Psoas muscle (tissue), 8 donors: Measurements from ENCODE around the gene PYCR2. TPM values are rescaled to one million over a fixed set of nuclear protein-coding genes. Genes with fewer than 3 reads are reported as not detected.
A peak's percentile ranks its signal among the peaks of the same experiment; 100 is the strongest.

Source experiments
- ATAC-seq, 4 donors: fragments of 200-7000 bp; cut with Tn5 transposase; one replicate each; pipeline ENCODE4 v1.9.1; 2020; ENCODE audit warnings: moderate library complexity in 3 of 4, mild to moderate bottlenecking in 2 of 4
- DNase-seq, 2 donors: peaks; one replicate each; pipeline ENCODE4 v3.0.0-alpha.2; 2020
- H3K27ac ChIP-seq: fragments of 200-600 bp; one replicate; pipeline ENCODE4 v1.8.0; 2022
- H3K27me3 ChIP-seq, 3 donors: fragments of 200-600 bp in 1 of 3; one replicate each; pipeline versions ENCODE4 v1.6.1 to v1.8.0; 2013 to 2022; ENCODE audit warnings: low read length in 2 of 3, mild to moderate bottlenecking in 2 of 3, moderate library complexity in 1 of 3; ENCODE audit not compliant: insufficient read depth in 3 of 3
- H3K36me3 ChIP-seq, 2 donors: fragments of 200-600 bp in 1 of 2; one replicate each; pipeline versions ENCODE4 v1.6.1 to v1.8.0; 2013 to 2022; ENCODE audit warnings: low read depth in 1 of 2, mild to moderate bottlenecking in 1 of 2, moderate library complexity in 1 of 2; ENCODE audit not compliant: insufficient read depth in 1 of 2
- H3K4me1 ChIP-seq: fragments of 200-600 bp; one replicate; pipeline ENCODE4 v1.8.0; 2022
- H3K4me3 ChIP-seq: fragments of 200-600 bp; one replicate; pipeline ENCODE4 v1.8.0; 2022; ENCODE audit warnings: mild to moderate bottlenecking
- H3K9me3 ChIP-seq: fragments of 200-600 bp; one replicate; pipeline ENCODE4 v1.8.0; 2022
- WGBS, 3 donors: extraction: QIAGEN DNeasy Blood & Tissue Kit; methylation state at CpG; one replicate each; pipeline versions ENCODE4 v1.1.6 to v1.1.7; 2013; 5-methylcytosine and 5-hydroxymethylcytosine counted together
- intact Hi-C, 2 donors: fragments of 100-400 bp; cut with DNase I; formaldehyde crosslinking; loops; one replicate each; pipeline versions ENCODE4 v1.11.0 to v1.14.2; 2022
- polyA plus RNA-seq, 3 donors: library from polyadenylated mRNA; stranded (reverse); fragments of 200-250 nt; gene quantifications; one replicate each; pipeline ENCODE4 v1.2.3, GENCODE V29; 2013
- total RNA-seq, 4 donors: library from RNA; stranded (reverse); fragmentation: NEBNext Ultra II Directional in 2 of 4; extraction: Animal tissue kit (Norgen Biotek cat#: 25700) in 2 of 4; gene quantifications; one replicate each; pipeline versions ENCODE4 v1.2.1 to v1.2.4, GENCODE V29; 2021 to 2023
- TF ChIP-seq, protein P1 (sequence below): fragments of 200-600 bp; IDR thresholded peaks from one replicate; pipeline ENCODE4 v1.8.0; 2022; ENCODE audit warnings: antibody characterized with exemption
- donor health status: healthy with polysubstance abuse.
- donor health status: DM: no; HTN: no; CAD: no; lungs with moderate emphysema.
- donor health status: Bipolar disorder and iron deficiency.
- donor health status: healthy.
- donor health status: DM: yes; HTN: yes; CAD: no.
- donor health status: DM: no; HTN: no; CAD: no.
- donor health status: DM: no; HTN: no; CAD: no.
- donor health status: DM: yes; HTN: yes; CAD: no.

Gene PYCR2
- total and polyA plus RNA-seq, 7 donors, result 34.9 to 70.2 (median 52.0) TPM

DNA sequence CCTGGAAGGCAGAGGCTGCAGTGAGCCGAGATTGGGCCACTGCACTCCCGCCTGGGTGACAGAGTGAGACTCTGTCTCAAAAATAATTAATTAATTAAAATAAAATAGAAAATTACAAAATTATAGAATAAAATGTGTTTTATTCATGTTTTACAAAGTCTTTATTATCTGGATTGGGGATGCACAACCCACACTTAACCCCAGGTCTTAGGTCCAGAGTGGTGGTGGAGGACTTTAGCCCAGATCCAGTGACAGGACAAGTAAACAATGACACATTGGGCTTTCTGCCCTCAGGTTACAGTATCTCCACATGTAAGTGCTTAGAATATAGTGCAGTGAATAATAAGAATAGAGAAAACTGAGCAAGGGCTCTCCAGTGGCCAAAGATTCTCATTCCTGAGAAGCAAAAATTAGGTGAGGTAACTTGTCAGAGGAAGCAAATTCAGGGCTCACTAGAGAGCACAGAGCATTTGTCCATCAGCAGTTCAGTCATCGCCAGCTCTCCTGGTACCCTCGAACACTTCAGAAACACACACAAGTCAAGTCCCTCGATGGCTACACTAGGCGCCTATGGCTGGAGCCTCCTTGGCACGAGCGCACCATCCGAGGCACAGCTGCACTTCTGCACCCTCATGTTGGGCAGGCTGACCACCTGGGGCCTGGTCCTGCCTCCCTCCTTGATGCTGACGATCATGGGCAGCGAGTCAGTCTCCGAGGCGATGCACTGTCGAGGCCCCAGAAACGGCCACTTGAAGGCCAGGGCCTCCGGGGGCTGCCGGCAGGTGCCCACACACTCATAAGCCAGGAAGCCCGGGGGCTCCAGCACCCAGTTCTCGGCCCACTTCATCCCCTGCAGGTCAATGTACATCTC, 37.7 kb downstream of the PYCR2 start:
- Histone ChIP-seq H3K9me3 (no peaks in the 10 kb centered on the region), H3K4me1 (peaks cover 2% of the 10 kb centered on the region), H3K36me3 (no peaks in the 10 kb centered on the region), H3K27me3 (peaks cover 0 to 10% (median 1%) of the 10 kb centered on the region in 3 donors), H3K27ac (no peak overlapping the region), H3K4me3 (no peak overlapping the region)
- WGBS, 3 donors, result 88 to 89% (median 88%) methylated on average over 19 of the region's 19 CpGs
- TF ChIP-seq, protein P1, sequence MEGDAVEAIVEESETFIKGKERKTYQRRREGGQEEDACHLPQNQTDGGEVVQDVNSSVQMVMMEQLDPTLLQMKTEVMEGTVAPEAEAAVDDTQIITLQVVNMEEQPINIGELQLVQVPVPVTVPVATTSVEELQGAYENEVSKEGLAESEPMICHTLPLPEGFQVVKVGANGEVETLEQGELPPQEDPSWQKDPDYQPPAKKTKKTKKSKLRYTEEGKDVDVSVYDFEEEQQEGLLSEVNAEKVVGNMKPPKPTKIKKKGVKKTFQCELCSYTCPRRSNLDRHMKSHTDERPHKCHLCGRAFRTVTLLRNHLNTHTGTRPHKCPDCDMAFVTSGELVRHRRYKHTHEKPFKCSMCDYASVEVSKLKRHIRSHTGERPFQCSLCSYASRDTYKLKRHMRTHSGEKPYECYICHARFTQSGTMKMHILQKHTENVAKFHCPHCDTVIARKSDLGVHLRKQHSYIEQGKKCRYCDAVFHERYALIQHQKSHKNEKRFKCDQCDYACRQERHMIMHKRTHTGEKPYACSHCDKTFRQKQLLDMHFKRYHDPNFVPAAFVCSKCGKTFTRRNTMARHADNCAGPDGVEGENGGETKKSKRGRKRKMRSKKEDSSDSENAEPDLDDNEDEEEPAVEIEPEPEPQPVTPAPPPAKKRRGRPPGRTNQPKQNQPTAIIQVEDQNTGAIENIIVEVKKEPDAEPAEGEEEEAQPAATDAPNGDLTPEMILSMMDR, result no peak
- intact Hi-C loops, result no loop called here
- ATAC-seq, result no peak
- DNase-seq, result peak in 1 of 2 donors; percentile 26

DNA sequence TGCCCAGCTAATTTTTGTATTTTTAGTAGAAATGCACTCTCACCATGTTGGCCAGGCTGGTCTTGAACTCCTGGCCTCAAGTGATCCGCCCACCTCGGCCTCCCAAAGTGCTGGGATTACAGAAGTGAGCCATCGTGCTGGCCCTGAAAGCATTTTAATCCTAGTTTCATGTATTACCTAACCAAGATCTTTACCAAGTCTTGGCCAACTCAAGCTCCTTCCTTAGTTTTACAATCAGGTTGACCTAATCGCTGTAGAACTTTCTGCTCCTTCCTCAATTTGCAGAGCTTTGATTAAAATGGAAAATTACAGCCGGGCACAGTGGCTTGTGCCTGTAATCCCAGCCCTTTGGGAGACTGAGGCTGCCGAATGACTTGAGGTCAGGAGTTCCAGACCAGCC, 38.7 kb downstream of the PYCR2 start:
- Histone ChIP-seq H3K9me3 (no peaks in the 10 kb centered on the region), H3K27me3 (peaks cover 0 to 10% (median 1%) of the 10 kb centered on the region in 3 donors), H3K4me3 (no peak overlapping the region), H3K36me3 (no peaks in the 10 kb centered on the region), H3K4me1 (peaks cover 12% of the 10 kb centered on the region), H3K27ac (no peak overlapping the region)
- DNase-seq (no peak), ATAC-seq (no peak)
- intact Hi-C loops, result no loop called here
- TF ChIP-seq, protein P1, result no peak
- WGBS, 3 donors, result 90 to 94% (median 92%) methylated on average over 6 of the region's 6 CpGs

DNA sequence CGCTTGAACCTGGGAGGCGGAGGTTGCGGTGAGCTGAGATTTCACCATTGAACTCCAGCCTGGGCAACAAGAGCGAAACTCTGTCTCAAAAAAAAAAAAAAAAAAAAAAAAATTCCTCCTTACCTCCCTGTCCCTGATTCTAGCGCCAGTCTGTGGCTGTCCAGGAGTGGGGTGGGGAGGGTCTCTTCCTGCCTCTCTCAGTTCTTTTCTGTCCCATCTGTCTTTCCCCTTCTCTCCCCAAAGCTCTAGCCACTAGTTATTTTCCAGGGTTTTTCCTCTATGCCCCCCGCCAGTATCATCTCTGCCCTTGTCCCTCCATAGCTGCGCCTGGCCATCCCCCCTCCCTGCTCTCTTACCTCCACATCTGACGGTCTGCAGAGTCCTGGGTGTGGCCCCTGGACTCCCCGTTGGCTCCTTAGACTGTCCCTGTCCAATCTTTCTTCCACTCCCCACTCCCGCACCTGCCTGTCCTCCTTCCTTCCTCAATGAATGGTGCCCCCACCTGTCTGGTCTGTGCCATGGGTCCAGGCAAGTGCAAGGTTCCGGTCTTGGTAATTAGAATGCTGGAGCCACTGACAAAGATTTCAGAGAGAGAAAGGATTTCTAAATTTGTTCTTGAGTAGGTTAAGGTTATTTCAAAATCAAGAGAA, 40.3 kb downstream of the PYCR2 start:
- WGBS, 3 donors, result 80 to 91% (median 91%) methylated on average over 9 to 11 of the region's 11 CpGs
- intact Hi-C loops, result loop anchor here (5.0 kb wide), 1 partner anchor 39 kb away; the partner anchor contains the start of gene PYCR2 (in 2 of the 2)
- TF ChIP-seq, protein P1, result no peak
- peak in 1 of 2 donors; percentile 29 for DNase-seq
- H3K4me3 ChIP-seq, result peak overlapping the region; percentile 100
- H3K4me1 ChIP-seq, result peaks cover 27% of the 10 kb centered on the region
- no peaks in the 10 kb centered on the region for H3K9me3 ChIP-seq
- H3K36me3 ChIP-seq, result no peaks in the 10 kb centered on the region
- H3K27ac ChIP-seq, result no peak overlapping the region
- peaks cover 0 to 3% (median 1%) of the 10 kb centered on the region in 3 donors for H3K27me3 ChIP-seq
- ATAC-seq, result no peak

GRCh38 chr1:225882694-225883615, 41.1 kb downstream of the PYCR2 start:
- H3K36me3 ChIP-seq, result no peaks in the 10 kb centered on the region
- TF ChIP-seq, protein P1, result no peak
- peak overlapping the region; percentile 92 for H3K27ac ChIP-seq
- peak overlapping the region; percentile 100 for H3K4me3 ChIP-seq
- peaks cover 0 to 1% (median 0%) of the 10 kb centered on the region in 3 donors for H3K27me3 ChIP-seq
- ATAC-seq (peak; percentile 34 to 64 (median 50)), DNase-seq (peak; percentile 65 to 71)
- intact Hi-C loops, result loop anchor here (5.0 kb wide), 1 partner anchor 39 kb away; the partner anchor contains the start of gene PYCR2 (in 2 of the 2)
- H3K9me3 ChIP-seq, result no peaks in the 10 kb centered on the region
- 7 to 9% (median 9%) methylated on average over 51 to 63 of the region's 63 CpGs for WGBS, 3 donors
- H3K4me1 ChIP-seq, result peaks cover 33% of the 10 kb centered on the region
